LHCN-M2 (cell line): Measurements from ENCODE around the gene CRP. TPM values are rescaled to one million over a fixed set of nuclear protein-coding genes. Genes with fewer than 3 reads are reported as not detected.
"Not testable (repeated sequence)": the region's sequence is repeated elsewhere in the genome, so short reads cannot be mapped to it uniquely, and the experiment has no call there.

Source experiments
- DNase-seq: peaks from one replicate; pipeline ENCODE4 v3.0.0-alpha.2; 2012; ENCODE audit warnings: low read depth
- polyA plus RNA-seq: library from polyadenylated mRNA; unstranded; fragments of >200 nt; gene quantifications from one replicate; pipeline ENCODE4 v1.2.1, GENCODE V29; 2012; ENCODE audit warnings: missing spikeins
- total RNA-seq: library from RNA; depleted of rRNA; stranded (reverse); fragments of >200 nt; gene quantifications from 2 replicates; pipeline ENCODE4 v1.2.3, GENCODE V29; 2014; rRNA removed

Gene CRP, protein sequence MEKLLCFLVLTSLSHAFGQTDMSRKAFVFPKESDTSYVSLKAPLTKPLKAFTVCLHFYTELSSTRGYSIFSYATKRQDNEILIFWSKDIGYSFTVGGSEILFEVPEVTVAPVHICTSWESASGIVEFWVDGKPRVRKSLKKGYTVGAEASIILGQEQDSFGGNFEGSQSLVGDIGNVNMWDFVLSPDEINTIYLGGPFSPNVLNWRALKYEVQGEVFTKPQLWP
- not detected in 2 replicates for total RNA-seq
- polyA plus RNA-seq: not detected

DNA sequence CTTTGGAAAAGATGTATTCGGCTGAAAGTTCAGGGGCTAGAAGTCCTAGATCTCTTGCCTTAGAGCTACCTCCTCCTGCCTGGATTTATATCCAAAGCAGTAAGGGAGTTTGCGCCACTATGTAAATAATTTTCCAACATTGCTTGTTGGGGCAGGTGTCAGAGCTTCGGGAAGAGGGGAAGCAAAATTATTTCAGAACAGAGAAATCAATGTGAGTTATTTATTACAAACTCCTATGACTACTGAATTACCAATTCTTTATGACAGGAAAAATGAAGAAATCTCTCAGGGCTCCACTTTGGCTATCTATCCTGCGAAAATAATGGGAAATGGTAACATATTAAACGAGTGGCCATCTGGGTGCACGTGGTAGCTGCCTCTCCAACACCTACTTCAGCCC is at the start of gene CRP:
Gene CRP (minus strand): TSS at position 61 of the 400 bp plus-strand sequence. CDS start 104 bp downstream, outside the sequence.
- no peak for DNase-seq

DNA sequence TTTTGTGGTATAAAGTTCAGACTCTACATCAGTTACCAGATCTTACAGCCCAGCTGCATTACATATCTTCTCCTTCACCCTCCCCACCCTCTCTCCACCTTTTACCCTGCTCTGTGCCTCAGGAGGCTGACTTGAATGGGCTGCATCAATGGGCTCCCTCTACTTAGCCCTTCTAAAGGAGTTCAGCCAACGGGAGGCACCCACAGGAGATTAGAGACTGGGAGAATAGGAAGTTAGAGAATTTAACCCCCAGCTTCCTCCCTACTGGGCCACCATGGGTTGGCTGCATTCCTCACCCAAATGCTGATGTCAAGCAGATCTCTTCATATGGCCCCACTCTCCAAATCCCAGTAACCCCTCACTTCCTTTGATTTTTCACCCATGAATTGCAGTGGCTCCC is 49.3 kb upstream of the CRP start:
- no peak for DNase-seq

DNA sequence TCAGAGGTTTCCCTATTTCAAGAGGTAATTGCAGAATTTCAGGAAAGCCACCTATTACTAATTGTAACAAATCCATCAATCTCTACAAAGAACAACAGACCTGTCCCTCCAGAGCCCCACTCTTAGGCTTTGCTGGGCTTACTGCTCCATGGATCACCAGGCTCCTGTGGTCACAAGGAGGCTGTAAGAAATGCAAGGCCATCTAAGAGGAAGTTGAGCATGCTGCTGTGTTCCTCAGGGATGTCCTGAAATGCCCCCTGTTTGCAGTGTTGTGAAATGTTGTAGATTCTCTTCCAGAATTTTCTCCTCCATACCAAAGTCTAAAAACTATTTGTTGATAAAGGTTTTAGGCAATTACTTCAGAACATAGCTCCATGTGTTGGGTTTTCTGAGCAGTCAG is 42.0 kb upstream of the CRP start:
- peak; percentile 6 for DNase-seq

DNA sequence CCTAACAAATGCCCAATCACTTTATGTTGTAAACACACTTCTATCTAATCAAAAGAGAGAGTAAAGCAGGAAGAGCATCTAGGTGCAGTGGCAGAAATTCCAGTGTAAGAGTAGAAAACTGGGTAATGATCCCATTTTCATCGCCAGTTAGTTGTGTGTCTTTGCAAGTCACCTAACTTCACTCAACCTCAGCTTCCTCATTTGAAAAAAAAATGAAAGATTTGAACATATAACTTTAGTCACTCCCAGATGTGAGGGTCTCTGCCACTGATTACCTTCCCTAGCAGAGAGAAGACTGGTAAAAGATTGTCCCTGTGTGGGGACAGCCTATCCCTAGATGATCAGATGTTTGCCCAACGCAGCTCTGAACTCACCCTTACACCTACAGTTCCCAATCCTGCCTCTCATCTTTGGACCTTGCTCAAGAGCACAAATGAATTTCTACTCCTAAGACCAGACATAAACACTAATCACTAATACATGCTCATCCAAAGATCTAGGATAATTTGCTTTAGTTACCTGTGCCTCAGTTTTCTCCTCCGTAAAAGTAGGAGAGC is 41.1 kb upstream of the CRP start:
- DNase-seq: no peak

DNA sequence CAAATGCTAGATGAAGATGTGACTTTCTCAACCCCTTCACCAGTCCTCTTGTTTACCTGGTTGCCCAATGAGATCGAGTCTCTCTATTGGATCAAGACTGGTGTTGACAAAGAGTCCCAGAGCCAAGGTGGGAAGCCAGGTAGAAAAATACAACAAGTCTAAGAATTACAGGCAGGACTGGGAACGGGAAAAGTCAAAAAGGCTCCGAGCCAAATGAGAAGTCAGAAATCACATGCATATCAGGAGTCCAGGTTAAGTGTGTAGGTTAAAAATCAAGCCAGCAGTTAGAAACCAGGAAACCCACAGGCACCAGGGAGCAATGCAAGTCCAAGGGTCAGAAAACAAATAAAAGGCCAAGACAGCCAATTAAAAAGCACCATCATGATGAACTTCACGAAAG is 39.0 kb upstream of the CRP start:
- DNase-seq: no peak

DNA sequence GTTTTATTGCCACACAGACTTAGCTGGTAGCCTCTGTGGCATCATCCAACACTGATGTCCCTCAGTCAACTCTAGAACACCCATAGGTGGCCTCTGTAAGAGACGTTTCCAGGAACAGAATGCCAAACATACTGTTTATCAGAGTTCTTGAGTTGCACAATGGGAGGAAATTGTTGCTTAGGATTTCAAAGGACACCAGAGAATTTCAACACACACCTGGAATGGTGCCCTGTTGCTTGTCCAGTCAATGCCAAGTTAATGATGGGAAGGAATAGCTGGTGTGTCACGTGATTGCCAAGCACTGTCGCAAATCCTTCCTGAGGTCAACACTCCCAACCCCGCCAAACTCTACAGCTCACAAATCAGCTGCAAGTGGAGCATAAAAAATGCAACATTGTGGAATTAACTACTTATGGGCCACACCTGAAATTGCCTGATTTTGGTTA is 37.8 kb upstream of the CRP start:
- peak; percentile 56 for DNase-seq

DNA sequence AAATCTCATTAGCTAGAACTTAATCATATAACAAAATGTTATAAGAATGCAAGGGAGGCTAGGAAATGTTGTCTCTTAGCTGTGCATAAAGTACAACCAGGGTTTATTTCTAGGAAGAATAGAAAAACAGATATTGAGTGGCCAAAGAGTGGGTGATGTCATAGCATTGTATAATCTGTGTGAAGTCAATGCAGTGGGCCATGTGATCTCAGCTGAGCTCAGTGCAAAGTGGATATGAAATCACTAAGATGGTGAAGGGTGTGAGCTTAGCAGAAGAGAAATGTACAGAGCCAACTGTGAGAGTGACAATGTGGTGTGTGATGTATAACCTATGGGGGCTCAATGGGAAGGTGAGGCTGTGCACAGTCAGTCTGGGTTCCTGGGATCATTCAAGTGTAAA is 36.6 kb upstream of the CRP start:
- no peak for DNase-seq

DNA sequence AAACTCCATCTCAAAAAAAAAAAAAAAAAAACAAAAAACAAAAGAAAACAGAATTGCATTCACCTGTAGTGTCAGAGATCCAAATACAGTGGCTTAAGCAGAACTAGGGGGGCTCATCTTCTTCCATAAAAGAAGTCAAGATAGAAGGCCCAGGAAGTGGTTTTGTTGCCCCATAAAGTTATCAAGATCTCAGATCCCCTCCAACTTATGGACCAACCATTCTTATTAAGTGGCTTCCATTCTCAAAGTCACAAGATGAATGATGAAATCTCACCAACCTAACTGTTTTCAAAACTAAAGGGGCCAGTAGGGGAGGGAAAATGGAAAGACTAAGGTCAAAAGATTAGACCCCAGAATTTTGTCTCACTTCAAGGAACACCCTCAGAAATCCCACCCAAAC is 36.2 kb upstream of the CRP start:
- no peak for DNase-seq

DNA sequence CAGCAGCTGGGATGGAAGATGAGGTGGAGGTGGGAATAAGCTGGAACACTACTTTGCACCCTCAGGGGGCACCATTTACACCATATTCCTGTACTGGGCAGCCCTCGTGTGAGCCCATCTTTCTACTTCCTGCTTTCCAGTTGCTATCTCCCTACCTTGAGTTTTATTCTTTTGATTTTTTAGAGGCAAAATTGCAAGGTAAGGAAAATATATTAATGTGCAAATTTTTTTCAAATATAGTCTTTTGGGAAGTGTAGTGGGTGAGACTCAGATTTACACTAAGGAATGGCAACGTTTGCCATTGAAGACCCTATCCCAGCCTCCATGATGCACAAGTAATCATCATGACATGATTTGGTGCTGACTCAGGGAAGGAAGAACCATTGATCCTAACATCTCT is 35.2 kb upstream of the CRP start:
- no peak for DNase-seq

DNA sequence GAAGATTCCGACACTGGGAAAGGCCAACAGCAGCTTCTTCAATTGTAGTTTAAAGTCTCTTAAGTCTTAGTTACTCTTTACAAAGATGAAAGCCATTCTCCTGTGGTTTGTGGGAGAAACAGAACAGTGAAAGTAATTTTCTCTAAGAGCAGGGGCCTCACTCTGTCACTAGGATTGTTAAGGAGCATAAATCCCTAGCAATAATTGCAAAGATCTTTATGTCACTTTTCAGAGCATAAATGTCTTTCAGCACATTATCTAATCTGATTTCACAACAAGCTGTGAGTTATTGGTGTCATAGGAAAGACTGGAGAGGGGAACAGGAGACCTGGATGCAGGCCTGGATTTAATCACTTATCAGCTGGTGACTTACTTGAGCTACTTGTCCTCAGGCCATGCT is 34.0 kb upstream of the CRP start:
- DNase-seq: no peak

DNA sequence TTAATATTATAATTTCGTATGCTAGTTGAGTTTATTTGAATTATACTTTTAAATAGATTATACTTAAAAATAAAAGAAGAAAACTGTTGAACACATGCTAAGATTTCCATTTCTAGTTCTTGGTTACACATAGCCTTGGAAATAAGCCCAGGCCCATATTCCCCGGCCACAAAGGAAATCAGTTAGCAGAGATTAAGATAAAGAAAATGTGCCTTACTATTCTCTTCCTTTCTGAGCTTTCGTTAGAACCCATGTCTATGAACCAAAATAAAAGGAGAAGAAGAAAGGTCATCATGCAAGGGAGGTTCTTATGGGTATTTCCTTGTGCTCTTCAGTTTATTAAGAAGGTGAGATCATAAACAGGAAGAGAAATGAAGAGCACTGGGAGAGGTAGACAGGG is 32.3 kb upstream of the CRP start:
- DNase-seq: no peak

DNA sequence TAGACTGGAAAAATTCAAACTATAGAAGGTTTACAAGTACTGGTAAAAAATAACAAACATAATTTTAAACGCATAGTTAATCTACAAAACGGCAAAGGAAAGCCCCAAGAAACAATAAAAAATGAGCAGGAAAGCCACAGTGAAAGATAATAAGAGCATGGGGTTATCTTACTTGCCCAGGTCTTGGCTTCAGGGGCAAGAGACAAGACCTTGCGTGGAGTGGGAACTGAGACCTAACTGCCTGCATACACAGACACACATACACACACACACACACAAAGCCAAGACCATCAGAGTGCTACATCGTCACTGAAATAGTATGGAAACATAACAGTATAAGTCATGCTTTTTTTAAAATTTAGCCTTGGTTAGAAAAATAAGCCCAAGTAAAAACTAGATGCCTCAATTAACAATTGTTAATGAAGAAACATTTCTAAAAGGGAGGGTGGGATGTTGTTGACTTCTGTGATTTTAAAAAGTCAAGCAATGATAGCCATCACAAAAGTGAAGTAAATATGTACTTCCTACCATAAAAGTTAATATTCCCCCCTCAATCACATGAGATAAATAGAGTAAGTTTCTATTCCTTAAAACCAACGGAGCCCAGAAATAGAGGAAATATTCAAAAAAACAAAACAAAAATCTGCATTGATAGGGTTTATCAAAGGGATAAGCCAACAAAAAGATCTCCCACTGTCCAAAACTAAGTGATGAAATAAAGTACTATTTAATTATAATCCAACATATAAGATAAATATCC is 29.4 kb upstream of the CRP start:
- no peak for DNase-seq

DNA sequence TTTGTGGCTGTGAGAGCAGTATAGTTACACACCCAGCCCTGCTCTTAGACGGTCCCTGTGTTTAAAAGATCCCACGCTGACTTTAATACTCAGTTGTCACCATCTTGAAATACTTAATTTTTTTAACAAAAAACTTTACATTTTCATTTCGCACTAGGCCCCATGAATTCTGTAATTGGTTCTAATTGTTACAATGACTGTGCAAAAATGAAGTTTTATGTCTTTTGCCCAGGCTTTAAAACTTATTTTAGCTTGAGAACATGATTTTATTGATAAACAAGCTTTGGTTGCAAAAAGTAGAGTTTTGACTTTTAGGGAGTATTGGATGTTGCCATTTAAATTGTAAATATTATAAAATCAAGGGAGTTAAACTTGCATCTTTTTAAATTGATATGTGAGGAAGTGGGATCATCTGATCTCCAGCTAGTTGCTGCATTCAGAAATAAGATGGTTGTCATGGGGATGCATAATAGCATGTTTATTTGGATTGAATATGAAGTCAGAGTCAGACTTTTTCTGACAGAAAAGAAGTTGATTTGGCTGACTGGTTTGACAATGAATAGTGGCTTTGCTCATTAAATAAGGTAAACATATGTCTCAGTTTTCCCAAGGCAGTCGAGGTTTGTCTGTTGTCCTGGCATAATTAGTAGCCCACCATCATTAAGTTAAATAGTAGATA is 23.0 kb upstream of the CRP start:
- DNase-seq: no peak

DNA sequence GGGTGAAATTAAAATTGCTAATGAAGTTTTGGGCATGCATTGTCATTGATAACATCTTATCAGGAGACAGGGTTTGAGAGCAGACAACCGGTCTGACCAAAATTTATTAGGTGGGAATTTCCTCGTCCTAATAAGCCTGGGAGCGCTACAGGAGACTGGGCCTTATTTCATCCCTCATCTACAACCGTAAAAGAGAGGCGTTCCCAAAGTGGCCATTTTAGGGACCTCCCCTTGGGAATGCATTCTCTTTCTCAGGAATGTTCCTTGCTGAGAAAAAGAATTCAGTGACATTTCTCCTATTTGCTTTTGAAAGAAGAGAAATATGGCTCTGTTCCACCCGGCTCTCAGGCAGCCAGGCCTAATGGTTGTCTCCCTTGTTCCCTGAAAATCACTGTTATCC is 8.8 kb upstream of the CRP start:
- not testable (repeated sequence) for DNase-seq

DNA sequence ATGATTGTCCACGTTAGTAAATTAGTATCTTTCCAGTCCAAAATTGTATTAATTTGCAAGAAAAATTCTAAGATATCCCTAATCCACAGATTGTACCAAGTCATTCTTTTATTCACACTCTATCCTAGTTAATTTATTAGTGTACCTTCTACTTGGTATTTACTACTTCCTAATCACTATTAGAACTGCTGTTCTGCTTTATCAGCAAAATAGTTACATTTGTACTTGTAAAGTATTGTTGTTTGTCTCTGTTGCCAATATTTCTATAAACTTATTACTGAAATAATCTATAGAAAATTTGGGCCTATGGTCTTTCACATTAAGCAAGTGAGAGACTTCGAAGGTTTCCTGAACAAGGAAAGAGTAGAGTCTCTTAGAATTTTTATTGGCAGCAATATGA is 5.6 kb upstream of the CRP start:
- DNase-seq: no peak

DNA sequence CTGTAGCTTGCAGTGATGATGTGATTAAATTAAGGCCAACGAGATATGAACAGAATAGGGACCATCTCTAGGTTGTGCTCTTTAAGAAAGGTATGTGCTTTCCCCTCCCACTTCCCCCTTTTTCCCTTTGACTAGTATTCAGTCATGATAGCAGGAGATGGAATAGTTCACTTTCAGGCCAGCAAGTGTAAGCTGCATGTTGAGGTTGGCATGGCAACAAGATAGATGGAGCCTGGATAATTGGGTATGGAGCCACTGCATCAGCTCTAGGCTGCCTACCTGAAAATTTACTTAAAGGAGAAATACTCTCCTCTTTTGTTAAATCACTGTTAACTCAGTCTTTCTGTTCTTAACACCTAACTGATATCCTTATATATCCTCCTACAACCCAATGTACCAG is 1.5 kb upstream of the CRP start:
- DNase-seq: no peak

DNA sequence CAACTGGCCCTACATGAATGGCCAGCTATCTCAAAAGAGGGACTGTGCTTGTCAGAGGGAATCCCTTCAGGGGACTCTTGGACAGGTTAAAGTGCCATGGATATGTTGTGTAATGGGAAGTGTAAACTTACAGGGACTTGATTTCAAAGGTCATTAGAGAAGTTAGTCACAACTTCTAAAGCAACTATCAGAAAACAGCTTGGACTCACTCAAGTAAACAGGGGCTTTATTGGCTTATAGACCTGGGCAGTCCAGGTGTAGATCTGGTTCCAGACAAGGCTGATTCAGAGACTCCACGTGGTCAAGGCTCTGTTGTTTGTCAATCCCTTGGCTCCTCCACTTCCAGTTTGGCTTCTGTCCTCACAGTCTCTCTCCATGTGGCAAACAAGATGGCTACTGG is 2.3 kb downstream of the CRP start:
- no peak for DNase-seq

DNA sequence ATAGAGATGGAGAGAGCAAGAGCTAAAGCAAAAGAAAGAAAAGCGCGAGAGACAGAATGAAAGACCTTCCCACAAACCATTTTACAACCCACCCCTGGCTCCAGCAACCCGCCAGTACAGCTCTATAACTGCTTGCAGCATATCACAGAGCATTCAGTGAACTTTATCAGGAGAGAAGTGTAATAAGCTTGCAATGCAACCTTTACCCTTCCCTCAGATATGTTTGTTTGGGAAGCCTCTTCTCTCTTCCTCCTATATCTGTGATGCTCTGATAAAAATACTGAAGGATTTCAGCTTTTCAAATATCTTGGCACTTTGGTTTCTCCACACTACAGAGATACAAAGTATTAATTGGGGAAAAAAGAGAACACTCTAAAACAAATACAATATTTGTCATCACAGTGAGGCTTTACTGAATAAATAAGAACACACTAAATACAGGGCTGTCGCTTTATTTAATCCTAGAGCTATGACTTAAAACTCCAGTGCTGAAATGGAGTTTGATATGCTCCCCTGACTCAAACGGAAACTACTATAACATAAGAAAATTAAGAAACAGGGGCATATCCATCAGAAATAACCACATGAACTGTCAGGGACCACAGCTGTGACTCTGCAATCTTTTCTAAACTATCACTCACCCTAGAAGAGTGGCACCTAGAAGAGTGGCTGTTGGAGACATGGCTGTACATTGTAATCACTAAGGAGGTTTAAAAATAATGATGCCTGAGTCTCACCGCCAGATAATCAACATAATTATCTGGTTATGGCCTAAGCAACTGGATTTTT is 6.7 kb downstream of the CRP start:
- no peak for DNase-seq

DNA sequence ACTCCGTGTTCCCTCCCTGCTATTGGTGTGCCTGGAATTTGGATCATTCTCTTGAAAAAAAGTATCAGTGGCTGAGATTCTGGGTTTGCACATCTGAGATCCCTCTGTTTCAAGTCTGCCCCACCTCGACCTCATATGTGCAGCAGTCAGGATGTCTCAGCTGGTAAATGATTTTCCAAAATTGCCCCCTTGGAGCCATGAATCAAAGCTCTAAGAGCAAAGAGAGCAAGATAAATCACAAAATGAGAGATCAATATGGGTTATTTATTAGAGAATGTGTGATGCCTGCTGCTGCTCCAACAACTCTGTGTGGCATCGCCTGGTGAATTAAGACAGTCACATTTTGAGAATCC is 8.5 kb downstream of the CRP start:
- no peak for DNase-seq

DNA sequence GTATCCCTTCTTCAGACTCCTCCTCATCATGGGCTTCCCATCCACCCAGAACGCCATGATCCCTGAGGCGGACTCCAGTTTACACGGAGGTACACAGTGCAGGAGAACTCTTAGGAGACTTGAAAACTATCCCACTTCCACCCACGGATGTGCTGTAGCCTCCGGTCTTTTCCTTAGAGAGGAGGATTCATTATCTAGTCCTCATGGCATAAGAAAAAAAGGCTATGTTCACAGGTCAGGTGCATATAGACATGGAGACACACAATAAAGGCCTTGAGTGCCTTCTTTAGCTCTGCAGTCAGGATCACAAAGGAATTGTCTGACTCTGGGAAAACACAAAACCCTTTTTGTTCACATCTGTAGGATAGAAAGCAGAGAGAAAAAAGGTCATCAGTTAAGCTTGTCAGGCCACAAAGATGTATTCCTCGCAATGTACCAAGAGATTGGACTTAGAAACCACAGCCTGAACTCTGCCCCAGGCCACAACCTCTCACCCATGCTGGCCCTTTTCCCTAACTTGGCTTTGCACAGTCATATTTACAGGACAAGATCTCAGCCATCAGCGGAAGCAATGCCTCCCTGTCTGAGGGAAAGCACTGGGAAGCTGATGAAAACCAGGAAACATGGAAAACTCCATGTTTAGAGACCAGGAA is 9.0 kb downstream of the CRP start:
- DNase-seq: no peak

DNA sequence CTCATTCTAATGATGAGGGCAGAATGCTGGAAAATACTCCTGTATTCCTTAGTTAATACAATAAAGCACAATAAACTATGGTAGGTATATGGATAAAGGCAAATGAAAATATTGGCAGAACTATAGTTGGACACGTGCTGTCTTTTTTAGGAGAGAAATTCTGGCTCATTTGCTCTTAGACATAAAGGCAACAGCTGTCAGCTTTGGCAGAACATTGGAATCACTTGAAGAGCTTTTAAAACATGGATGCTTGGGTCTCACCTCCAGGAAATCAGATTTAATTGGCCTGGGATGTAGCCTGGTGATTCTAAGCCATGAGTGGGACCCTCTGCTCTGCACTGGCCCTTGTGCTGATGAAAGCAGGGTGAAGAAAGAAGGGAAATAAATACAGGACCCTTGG is 9.9 kb downstream of the CRP start:
- no peak for DNase-seq
